ENCODE data around the gene FAM117A. TPM values are rescaled to one million over a fixed set of nuclear protein-coding genes. Genes with fewer than 3 reads are reported as not detected.

Gene FAM117A
- total and polyA plus RNA-seq, 2 of the 8 experiments (the other 6 are each of a cell fraction or from before 2014, with no cell fraction given), result 28.4 to 45.7 TPM

- TF ChIP-seq USF2 (IDR thresholded peaks at IDR 0.05; ENCODE audit: low read length), result no peak
- TF ChIP-seq PHF8 (conservative IDR thresholded peaks at IDR 0.05; ENCODE audit: low read depth, low read length), result no peak
- no peak for TF ChIP-seq SP2 (IDR thresholded peaks at IDR 0.05; ENCODE audit: low read length)
- TF ChIP-seq CHD2 (IDR thresholded peaks at IDR 0.05; ENCODE audit: low read length), result no peak
- TF ChIP-seq SAP30 (IDR thresholded peaks at IDR 0.05; ENCODE audit: insufficient read depth, insufficient replicate concordance, low read length), result no peak
- TF ChIP-seq ASH2L (IDR thresholded peaks at IDR 0.05; ENCODE audit: low read length), result no peak
- no peak for TF ChIP-seq POLR2A (IDR thresholded peaks at IDR 0.05; ENCODE audit: control extremely low read depth in 1 of 2, low read depth in 2 of 2, low read length in 2 of 2)
Observed at GRCh38 chr17:49670641-49671040, 93.3 kb downstream of the FAM117A start (continued).

All from H1 (cell line).